Omental fat pad (tissue), 4 donors: ENCODE measurements around the gene SERTAD3. TPM values are rescaled to one million over a fixed set of nuclear protein-coding genes. Genes with fewer than 3 reads are reported as not detected.

Experiments
- ATAC-seq: fragments of 150-250 bp; one replicate; pipeline ENCODE4 v1.9.1; 2016; ENCODE audit warnings: mild to moderate bottlenecking, moderate library complexity; ENCODE audit not compliant: low FRiP score
- DNase-seq: peaks from one replicate; pipeline ENCODE4 v3.0.0-alpha.2; 2019; ENCODE audit warnings: low spot score
- total RNA-seq, 4 donors: library from RNA; depleted of rRNA; stranded (reverse); fragments of >200 nt; gene quantifications; one replicate each; pipeline ENCODE4 v1.1.0, GENCODE V29; 2016
- TF ChIP-seq, protein P1 (sequence below), 3 donors: fragments of 450-650 bp; IDR thresholded peaks; one replicate each; pipeline ENCODE4 v1.5.1; 2016 to 2017; ENCODE audit warnings: antibody characterized with exemption in 3 of 3, mild to moderate bottlenecking in 3 of 3, moderate library complexity in 2 of 3

Gene SERTAD3
- total RNA-seq, 4 donors from 2014 or later = 18.5 to 37.3 (median 23.7) TPM

DNA sequence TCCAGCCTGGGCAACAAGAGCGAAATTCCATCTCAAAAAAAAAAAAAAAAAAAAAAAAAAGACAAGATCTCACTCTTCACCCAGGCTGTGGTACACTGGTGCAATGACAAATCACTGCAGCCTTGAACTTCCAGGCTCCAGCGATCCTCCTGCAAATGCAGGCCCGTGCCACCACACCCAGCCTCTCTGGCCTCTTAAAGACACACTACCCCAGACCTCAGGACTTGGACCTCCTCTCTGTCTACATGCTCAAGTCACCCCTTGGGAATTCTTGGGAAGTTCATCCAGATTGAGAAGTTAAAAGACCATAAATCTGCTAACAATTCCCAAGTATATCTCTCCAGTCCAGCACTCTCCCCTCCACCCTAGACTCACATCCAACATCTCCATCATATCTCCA lies 43.6 kb downstream of the SERTAD3 start:
- TF ChIP-seq, protein P1, sequence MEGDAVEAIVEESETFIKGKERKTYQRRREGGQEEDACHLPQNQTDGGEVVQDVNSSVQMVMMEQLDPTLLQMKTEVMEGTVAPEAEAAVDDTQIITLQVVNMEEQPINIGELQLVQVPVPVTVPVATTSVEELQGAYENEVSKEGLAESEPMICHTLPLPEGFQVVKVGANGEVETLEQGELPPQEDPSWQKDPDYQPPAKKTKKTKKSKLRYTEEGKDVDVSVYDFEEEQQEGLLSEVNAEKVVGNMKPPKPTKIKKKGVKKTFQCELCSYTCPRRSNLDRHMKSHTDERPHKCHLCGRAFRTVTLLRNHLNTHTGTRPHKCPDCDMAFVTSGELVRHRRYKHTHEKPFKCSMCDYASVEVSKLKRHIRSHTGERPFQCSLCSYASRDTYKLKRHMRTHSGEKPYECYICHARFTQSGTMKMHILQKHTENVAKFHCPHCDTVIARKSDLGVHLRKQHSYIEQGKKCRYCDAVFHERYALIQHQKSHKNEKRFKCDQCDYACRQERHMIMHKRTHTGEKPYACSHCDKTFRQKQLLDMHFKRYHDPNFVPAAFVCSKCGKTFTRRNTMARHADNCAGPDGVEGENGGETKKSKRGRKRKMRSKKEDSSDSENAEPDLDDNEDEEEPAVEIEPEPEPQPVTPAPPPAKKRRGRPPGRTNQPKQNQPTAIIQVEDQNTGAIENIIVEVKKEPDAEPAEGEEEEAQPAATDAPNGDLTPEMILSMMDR (IDR thresholded peaks at IDR 0.05) = no peak
- DNase-seq (no peak), ATAC-seq (no peak)

DNA sequence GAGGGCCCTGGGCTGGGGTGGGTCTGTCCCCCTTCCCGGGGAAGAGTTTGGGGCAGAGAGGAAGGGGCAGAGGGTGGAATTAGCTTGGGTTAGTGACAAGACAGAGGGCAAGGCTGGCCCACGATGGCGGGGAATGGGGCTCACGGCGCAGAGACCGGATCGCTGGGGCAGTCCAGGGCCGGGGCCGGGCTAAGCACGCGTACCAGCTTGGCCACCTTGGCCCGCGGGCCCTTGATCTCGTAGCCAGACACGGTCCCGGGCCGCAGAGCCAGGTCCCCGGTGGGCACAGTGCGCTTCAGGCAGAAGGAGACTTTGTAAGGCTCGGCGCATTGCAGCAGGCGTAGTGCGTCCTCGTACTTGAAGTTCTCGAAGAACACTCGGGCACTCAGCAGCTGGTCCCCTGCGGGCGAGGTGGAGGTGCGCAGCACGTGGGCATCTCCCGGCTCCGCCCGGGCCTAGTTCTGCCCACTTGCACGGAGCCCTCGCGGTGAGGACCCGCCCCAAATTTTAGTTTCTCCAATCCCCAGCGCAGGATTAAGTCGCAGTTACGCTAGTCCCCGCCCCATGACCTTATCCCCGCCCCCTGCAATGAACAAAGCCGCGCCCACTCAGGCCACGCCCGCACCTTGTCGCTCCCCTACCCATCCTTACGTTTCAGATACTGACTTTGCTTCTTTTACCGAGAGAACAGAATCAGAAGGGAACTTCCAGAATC lies 45.6 kb downstream of the SERTAD3 start:
- ATAC-seq (no peak), DNase-seq (no peak)
- TF ChIP-seq, protein P1 (IDR thresholded peaks at IDR 0.05) = no peak

DNA sequence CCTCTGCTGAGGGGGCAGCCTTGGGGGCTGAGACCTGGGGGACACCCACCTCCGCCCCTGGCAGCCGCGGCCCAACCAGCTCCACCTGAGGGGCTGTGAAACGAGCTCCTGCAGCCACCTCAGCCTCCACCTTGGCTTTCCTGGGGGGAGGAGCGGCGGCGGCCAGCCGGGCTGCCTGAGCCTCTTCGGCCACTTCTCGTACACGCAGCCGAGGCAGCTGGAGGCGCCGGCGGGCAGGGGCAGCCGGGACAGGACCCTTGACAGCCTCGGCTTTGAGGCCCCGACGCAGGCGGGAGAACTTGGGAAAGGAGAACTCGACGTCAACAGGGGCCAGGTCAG lies 46.6 kb downstream of the SERTAD3 start:
- TF ChIP-seq, protein P1 (IDR thresholded peaks at IDR 0.05) = no peak
- no peak for DNase-seq
- no peak for ATAC-seq

DNA sequence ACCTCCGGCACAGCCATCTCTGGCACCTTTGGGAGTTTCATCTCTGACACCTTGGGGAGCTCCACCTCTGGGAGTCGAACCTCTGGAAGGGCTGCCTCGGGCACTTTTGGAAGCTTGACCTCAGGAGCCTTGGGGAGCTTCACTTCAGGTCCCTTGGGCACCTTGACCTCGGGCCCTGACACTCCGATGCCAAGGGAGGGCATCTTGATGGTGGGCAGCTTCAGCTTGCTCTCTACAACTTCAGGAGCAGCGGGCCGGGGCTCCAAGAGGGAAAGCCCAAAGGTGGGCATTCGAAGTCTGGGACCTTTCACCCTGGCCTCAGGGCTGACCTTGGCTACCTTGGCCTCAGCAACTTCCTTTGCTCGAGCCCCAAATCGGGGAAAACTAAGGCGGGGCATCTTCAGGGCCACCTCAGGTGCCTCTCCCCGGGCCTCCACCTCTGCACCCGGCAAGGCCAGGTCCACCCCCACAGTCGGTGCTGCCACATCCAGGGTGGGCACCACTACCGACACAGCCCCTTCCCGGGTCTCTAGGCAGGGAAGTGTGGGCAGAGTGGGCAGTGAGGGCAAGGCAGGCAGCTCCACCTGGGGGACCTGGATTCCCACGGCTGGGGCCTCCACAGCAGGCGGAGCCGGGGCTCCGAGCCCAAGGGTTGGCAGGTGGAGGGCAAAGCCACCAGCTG lies 47.1 kb downstream of the SERTAD3 start:
- TF ChIP-seq, protein P1 (IDR thresholded peaks at IDR 0.05) = no peak
- DNase-seq (no peak), ATAC-seq (no peak)

DNA sequence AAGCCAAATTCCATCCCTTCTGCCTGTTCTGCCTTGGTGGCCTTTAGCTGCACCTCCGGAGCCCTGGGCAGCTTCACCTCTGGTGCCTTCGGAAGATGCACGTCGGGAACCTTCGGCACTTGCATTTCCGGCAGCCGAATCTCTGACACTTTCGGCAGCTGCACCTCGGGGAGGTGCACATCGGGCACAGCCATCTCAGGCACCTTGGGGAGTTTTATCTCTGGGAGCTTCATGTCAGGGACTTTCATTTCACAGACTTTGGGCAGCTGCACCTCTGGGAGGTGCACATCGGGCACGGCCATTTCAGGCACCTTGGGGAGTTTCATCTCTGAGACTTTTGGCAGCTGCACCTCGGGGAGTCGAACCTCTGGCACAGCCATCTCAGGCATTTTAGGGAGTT lies 48.2 kb downstream of the SERTAD3 start:
- TF ChIP-seq, protein P1 (IDR thresholded peaks at IDR 0.05) = no peak
- ATAC-seq (no peak), DNase-seq (no peak)

DNA sequence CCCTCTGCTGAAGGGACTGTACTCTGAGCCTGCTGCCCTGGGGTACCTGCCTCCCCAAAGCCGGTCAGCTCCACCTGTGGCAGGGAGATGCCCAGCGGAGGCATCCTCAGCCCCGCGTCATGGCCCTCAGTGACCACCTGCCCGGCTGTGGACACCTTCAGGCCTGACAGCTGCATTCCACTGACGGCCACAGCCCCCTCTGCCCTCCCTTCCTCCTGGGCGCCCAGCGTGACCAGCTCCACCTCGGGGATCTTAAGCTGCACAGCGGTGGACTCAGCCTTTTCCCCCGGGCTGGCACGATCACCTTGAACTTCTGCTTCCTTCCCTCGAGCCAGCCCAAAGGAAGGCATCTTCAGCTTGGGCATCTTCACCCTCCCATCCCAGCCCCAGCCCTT lies 49.3 kb downstream of the SERTAD3 start:
- DNase-seq = no peak
- no peak for ATAC-seq
- TF ChIP-seq, protein P1 (IDR thresholded peaks at IDR 0.05) = no peak
